Measurements from ENCODE around the gene RSAD2. TPM values are rescaled to one million over a fixed set of nuclear protein-coding genes. Genes with fewer than 3 reads are reported as not detected.
A peak's percentile ranks its signal among the peaks of the same experiment; 100 is the strongest.

Gene RSAD2
- total RNA-seq, 1 experiment from 2014 or later: not detected

DNA sequence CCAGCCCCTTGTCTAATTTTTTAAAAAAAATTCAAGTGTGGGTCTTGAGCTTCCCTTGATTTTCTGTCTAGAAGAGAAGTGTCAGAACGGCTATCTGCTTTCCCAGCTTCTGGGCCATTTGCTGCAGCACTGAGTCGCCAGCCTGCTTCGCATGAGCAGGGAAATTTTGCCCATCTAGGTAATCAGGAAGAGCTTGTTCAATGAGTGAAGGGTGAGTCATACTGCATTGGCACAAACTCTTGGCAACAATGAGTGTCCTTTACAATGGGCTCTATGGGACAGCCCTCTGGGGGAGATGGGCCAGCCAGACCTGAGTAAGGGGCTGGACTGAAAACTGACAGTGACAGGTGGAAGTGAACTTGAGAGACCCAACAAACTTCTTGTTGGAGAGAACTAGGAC lies 37.3 kb downstream of the RSAD2 start:
- H3K27ac ChIP-seq: no peak overlapping the region
- H3K4me2 ChIP-seq: no peak overlapping the region
- H3K4me1 ChIP-seq (replicated peaks; ENCODE audit: insufficient read depth): no peaks in the 10 kb centered on the region
- no peaks in the 10 kb centered on the region for H3F3A ChIP-seq (ENCODE audit: insufficient read depth, low read depth)
- no peaks in the 10 kb centered on the region for H3K9me2 ChIP-seq (ENCODE audit: insufficient read depth)
- intact Hi-C loops (cut with micrococcal nuclease; ENCODE audit: unreplicated experiment): no loop called here
- ChIA-PET POLR2A (ENCODE audit: unreplicated experiment) (no interaction called here), CTCF (no interaction called here)
- no TSS peak for BruUV-seq (replicated peaks)
- H3K4me3 ChIP-seq: no peak overlapping the region
- no peaks in the 10 kb centered on the region for H3K9me3 ChIP-seq (ENCODE audit: insufficient read depth, low read depth)
- H3K36me3 ChIP-seq (ENCODE audit: low read depth): no peaks in the 10 kb centered on the region
- no peaks in the 10 kb centered on the region for H4K20me1 ChIP-seq (ENCODE audit: insufficient read depth)
- H3K27me3 ChIP-seq (ENCODE audit: insufficient read depth, low read depth): 0 out of 2 replicates have a peak, but pooled peaks cover 5% of the 10 kb centered on the region
- no peak overlapping the region for H2AFZ ChIP-seq
- H3K79me2 ChIP-seq (ENCODE audit: low read depth): no peaks in the 10 kb centered on the region
- no peak for TF ChIP-seq EZH2 (IDR thresholded peaks at IDR 0.05; ENCODE audit: low read depth)
- TF ChIP-seq, protein P1, sequence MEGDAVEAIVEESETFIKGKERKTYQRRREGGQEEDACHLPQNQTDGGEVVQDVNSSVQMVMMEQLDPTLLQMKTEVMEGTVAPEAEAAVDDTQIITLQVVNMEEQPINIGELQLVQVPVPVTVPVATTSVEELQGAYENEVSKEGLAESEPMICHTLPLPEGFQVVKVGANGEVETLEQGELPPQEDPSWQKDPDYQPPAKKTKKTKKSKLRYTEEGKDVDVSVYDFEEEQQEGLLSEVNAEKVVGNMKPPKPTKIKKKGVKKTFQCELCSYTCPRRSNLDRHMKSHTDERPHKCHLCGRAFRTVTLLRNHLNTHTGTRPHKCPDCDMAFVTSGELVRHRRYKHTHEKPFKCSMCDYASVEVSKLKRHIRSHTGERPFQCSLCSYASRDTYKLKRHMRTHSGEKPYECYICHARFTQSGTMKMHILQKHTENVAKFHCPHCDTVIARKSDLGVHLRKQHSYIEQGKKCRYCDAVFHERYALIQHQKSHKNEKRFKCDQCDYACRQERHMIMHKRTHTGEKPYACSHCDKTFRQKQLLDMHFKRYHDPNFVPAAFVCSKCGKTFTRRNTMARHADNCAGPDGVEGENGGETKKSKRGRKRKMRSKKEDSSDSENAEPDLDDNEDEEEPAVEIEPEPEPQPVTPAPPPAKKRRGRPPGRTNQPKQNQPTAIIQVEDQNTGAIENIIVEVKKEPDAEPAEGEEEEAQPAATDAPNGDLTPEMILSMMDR (conservative IDR thresholded peaks at IDR 0.05): no peak
- DNase-seq: peak in 1 of 2 experiments; percentile 75

DNA sequence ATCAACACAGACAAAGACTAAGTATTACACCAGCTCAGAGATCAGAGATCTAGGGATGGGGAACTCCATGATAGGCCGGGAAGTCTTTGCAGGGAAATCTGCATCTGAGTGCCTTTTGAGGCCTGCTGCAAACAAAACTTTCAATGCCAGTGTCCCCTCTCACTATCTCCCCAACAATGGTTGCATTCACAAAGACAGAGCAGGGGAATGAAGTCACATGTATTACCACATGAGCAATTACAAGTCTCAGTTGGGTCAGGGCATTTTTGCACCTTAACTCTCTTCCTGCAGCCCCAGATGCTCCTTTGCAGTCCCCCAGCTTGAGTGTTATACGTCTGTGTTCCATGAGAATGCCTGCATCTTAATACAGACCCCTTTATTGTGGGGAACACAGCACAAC lies 37.8 kb downstream of the RSAD2 start:
- Histone ChIP-seq H3F3A (ENCODE audit: insufficient read depth, low read depth) (no peaks in the 10 kb centered on the region), H3K4me2 (no peak overlapping the region), H3K9me3 (ENCODE audit: insufficient read depth, low read depth) (no peaks in the 10 kb centered on the region), H4K20me1 (ENCODE audit: insufficient read depth) (no peaks in the 10 kb centered on the region), H3K79me2 (ENCODE audit: low read depth) (no peaks in the 10 kb centered on the region), H3K9me2 (ENCODE audit: insufficient read depth) (no peaks in the 10 kb centered on the region), H3K27me3 (ENCODE audit: insufficient read depth, low read depth) (0 out of 2 replicates have a peak, but pooled peaks cover 5% of the 10 kb centered on the region), H3K36me3 (ENCODE audit: low read depth) (no peaks in the 10 kb centered on the region), H2AFZ (no peak overlapping the region), H3K4me1 (replicated peaks; ENCODE audit: insufficient read depth) (no peaks in the 10 kb centered on the region), H3K4me3 (no peak overlapping the region), H3K27ac (no peak overlapping the region)
- POLR2A ChIA-PET (ENCODE audit: unreplicated experiment): no interaction called here
- intact Hi-C loops (cut with micrococcal nuclease; ENCODE audit: unreplicated experiment): no loop called here
- no TSS peak for BruUV-seq (replicated peaks)
- CTCF ChIA-PET: no interaction called here
- no peak for DNase-seq
- TF ChIP-seq, protein P1 (conservative IDR thresholded peaks at IDR 0.05): no peak
- TF ChIP-seq EZH2 (IDR thresholded peaks at IDR 0.05; ENCODE audit: low read depth): no peak

DNA sequence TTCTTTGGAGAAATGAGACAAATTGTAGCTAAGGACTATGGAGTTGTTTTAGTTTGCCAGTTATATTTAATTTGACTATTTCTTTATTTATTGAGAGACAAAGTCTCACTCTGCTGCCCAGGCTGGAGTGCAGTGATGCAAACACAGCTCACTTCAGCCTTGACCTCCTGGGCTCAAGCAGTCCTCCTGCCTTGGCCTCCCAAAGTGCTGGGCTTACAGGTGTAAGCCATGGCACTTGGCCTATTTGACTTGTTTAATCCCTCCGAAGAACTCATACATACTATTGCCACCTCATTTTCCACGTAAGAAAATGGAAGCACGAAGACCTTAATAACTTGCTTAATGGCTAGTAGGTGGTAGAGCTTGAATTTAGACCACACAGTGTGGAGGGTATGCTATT lies 38.6 kb downstream of the RSAD2 start:
- no peaks in the 10 kb centered on the region for H3K4me1 ChIP-seq (replicated peaks; ENCODE audit: insufficient read depth)
- no peaks in the 10 kb centered on the region for H3K36me3 ChIP-seq (ENCODE audit: low read depth)
- no peak overlapping the region for H3K4me3 ChIP-seq
- H3K9me2 ChIP-seq (ENCODE audit: insufficient read depth): no peaks in the 10 kb centered on the region
- H3K79me2 ChIP-seq (ENCODE audit: low read depth): no peaks in the 10 kb centered on the region
- H2AFZ ChIP-seq: no peak overlapping the region
- no peak for TF ChIP-seq EZH2 (IDR thresholded peaks at IDR 0.05; ENCODE audit: low read depth)
- TF ChIP-seq, protein P1 (conservative IDR thresholded peaks at IDR 0.05): no peak
- intact Hi-C loops (cut with micrococcal nuclease; ENCODE audit: unreplicated experiment): no loop called here
- H3K9me3 ChIP-seq (ENCODE audit: insufficient read depth, low read depth): no peaks in the 10 kb centered on the region
- CTCF ChIA-PET: no interaction called here
- DNase-seq: no peak
- H3K27ac ChIP-seq: no peak overlapping the region
- H3K4me2 ChIP-seq: no peak overlapping the region
- H4K20me1 ChIP-seq (ENCODE audit: insufficient read depth): no peaks in the 10 kb centered on the region
- BruUV-seq (replicated peaks): no TSS peak
- 0 out of 2 replicates have a peak, but pooled peaks cover 1% of the 10 kb centered on the region for H3K27me3 ChIP-seq (ENCODE audit: insufficient read depth, low read depth)
- POLR2A ChIA-PET (ENCODE audit: unreplicated experiment): no interaction called here
- no peaks in the 10 kb centered on the region for H3F3A ChIP-seq (ENCODE audit: insufficient read depth, low read depth)

Data from PC-9 (cell line).